Liver (tissue), 9 donors: ENCODE results near the gene GRIN3B. TPM values are rescaled to one million over a fixed set of nuclear protein-coding genes. Genes with fewer than 3 reads are reported as not detected.
A peak's percentile ranks its signal among the peaks of the same experiment; 100 is the strongest.

Experiments used
- DNase-seq: peaks from one replicate; pipeline ENCODE4 v3.0.0-alpha.2; 2017; ENCODE audit warnings: low spot score
- H3K27ac ChIP-seq, 2 donors: one replicate each; pipeline ENCODE4 v1.7.0; 2013; ENCODE audit warnings: inconsistent platforms in 2 of 2, low read length in 2 of 2, control low read depth in 1 of 2, low read depth in 1 of 2, mild to moderate bottlenecking in 1 of 2
- H3K27me3 ChIP-seq, 4 donors: one replicate each; pipeline versions ENCODE4 v1.6.1 to v1.7.0; 2013; ENCODE audit warnings: low read length in 3 of 4, inconsistent platforms in 1 of 4, mild to moderate bottlenecking in 1 of 4, moderate library complexity in 1 of 4; ENCODE audit not compliant: control insufficient read depth in 4 of 4, insufficient read depth in 4 of 4
- H3K36me3 ChIP-seq, 4 donors: one replicate each; pipeline versions ENCODE4 v1.6.1 to v1.7.0; 2013; ENCODE audit warnings: low read length in 3 of 4, mild to moderate bottlenecking in 3 of 4, low read depth in 1 of 4, moderate library complexity in 1 of 4; ENCODE audit not compliant: control insufficient read depth in 4 of 4, insufficient read depth in 3 of 4
- H3K4me1 ChIP-seq, 4 donors: one replicate each; pipeline versions ENCODE4 v1.6.1 to v1.7.0; 2013; ENCODE audit warnings: low read length in 3 of 4, mild to moderate bottlenecking in 3 of 4, moderate library complexity in 1 of 4; ENCODE audit not compliant: control insufficient read depth in 4 of 4, insufficient read depth in 4 of 4
- H3K4me3 ChIP-seq, 3 donors: one replicate each; pipeline versions ENCODE4 v1.6.1 to v1.7.0; 2013; ENCODE audit warnings: low read length in 3 of 3, control low read depth in 1 of 3, low read depth in 1 of 3, mild to moderate bottlenecking in 1 of 3
- H3K9ac ChIP-seq, 2 donors: one replicate each; pipeline ENCODE4 v1.7.0; 2013; ENCODE audit warnings: low read length in 2 of 2, mild to moderate bottlenecking in 2 of 2, moderate library complexity in 2 of 2, control low read depth in 1 of 2, low read depth in 1 of 2
- H3K9me3 ChIP-seq, 4 donors: one replicate each; pipeline versions ENCODE4 v1.6.1 to v1.7.0; 2013; ENCODE audit warnings: low read length in 3 of 4; ENCODE audit not compliant: control insufficient read depth in 4 of 4
- EGR1 ChIP-seq, 2 donors: IDR thresholded peaks; 2 replicates each; pipeline ENCODE4 v1.6.1; 2016 to 2018; ENCODE audit warnings: antibody characterized with exemption in 2 of 2, low read depth in 2 of 2
- FOXA1 ChIP-seq: IDR thresholded peaks from 2 replicates; pipeline ENCODE4 v1.6.1; 2016; ENCODE audit warnings: antibody characterized with exemption
- FOXA2 ChIP-seq: IDR thresholded peaks from 2 replicates; pipeline ENCODE4 v1.6.1; 2016; ENCODE audit warnings: antibody characterized with exemption
- GABPA ChIP-seq, 2 donors: IDR thresholded peaks in 1 of 2; conservative IDR thresholded peaks in 1 of 2; 2 replicates each; pipeline ENCODE4 v1.6.1; 2016; ENCODE audit warnings: antibody characterized with exemption in 2 of 2, mild to moderate bottlenecking in 1 of 2, moderate library complexity in 1 of 2
- HNF4A ChIP-seq, 2 donors: conservative IDR thresholded peaks; 2 replicates each; pipeline ENCODE4 v1.6.1; 2016; ENCODE audit warnings: antibody characterized with exemption in 2 of 2, mild to moderate bottlenecking in 2 of 2
- HNF4G ChIP-seq: IDR thresholded peaks from 2 replicates; pipeline ENCODE4 v1.6.1; 2016; ENCODE audit warnings: antibody characterized with exemption
- JUND ChIP-seq, 2 donors: IDR thresholded peaks; 2 replicates each; pipeline ENCODE4 v1.6.1; 2016; ENCODE audit warnings: antibody characterized with exemption in 2 of 2
- NR2F2 ChIP-seq: IDR thresholded peaks from 2 replicates; pipeline ENCODE4 v1.6.1; 2016; ENCODE audit warnings: antibody characterized with exemption
- RAD21 ChIP-seq, 2 donors: IDR thresholded peaks; 2 replicates each; pipeline ENCODE4 v1.6.1; 2016; ENCODE audit warnings: antibody characterized with exemption in 2 of 2, mild to moderate bottlenecking in 2 of 2
- RXRA ChIP-seq, 2 donors: IDR thresholded peaks; 2 replicates each; pipeline ENCODE4 v1.6.1; 2017 to 2018; ENCODE audit warnings: antibody characterized with exemption in 2 of 2, mild to moderate bottlenecking in 1 of 2
- TAF1 ChIP-seq: conservative IDR thresholded peaks from 2 replicates; pipeline ENCODE4 v1.6.1; 2016; ENCODE audit warnings: antibody characterized with exemption, mild to moderate bottlenecking
- YY1 ChIP-seq: IDR thresholded peaks from 2 replicates; pipeline ENCODE4 v1.6.1; 2016; ENCODE audit warnings: antibody characterized with exemption, mild to moderate bottlenecking
- ZBTB33 ChIP-seq: IDR thresholded peaks from 2 replicates; pipeline ENCODE4 v1.6.1; 2016; ENCODE audit warnings: antibody characterized with exemption
- WGBS: extraction: QIAGEN DNeasy Blood & Tissue Kit; methylation state at CpG from one replicate; pipeline ENCODE4 v1.1.7; 2013; 5-methylcytosine and 5-hydroxymethylcytosine counted together
- polyA plus RNA-seq, 2 donors: library from polyadenylated mRNA; stranded (reverse) in 1 of 2; unstranded in 1 of 2; fragments of 200-250 nt in 1 of 2; fragments of >200 nt in 1 of 2; fragmentation: Nextera tagmentation in 1 of 2; extraction: Ambion mirVana in 1 of 2; gene quantifications; one replicate each; pipeline versions ENCODE4 v1.2.1 to v1.2.3, GENCODE V29; 2013 to 2015
- total RNA-seq, 2 donors: library from RNA; depleted of rRNA; stranded (reverse); fragments of >200 nt; gene quantifications; one replicate each; pipeline ENCODE4 v1.2.3, GENCODE V29; 2014
- TF ChIP-seq, protein P1 (sequence below): fragments of 150-350 bp; IDR thresholded peaks from 2 replicates; pipeline ENCODE4 v1.5.1; 2017; ENCODE audit warnings: improper control_type of control experiment, low read depth, low read length; ENCODE audit not compliant: missing input control
- TF ChIP-seq, protein P2 (sequence below): IDR thresholded peaks from 2 replicates; pipeline ENCODE4 v1.6.1; 2016; ENCODE audit warnings: antibody characterized with exemption
- TF ChIP-seq, protein P3 (sequence below): IDR thresholded peaks from 2 replicates; pipeline ENCODE4 v1.6.1; 2016; ENCODE audit warnings: antibody characterized with exemption, mild to moderate bottlenecking
- donor health status: healthy.
- donor health status: healthy.
- donor health status: healthy.
- donor health status: healthy.
- donor health status: healthy.

Gene GRIN3B
- total and polyA plus RNA-seq, 4 donors = 0.05 TPM; not detected in 3

GRCh38 chr19:982567-983170, 17.6 kb upstream of the GRIN3B start:
- H3K4me3 ChIP-seq = peak overlapping the region in 1 of 3 donors; percentile 37
- no peaks in the 10 kb centered on the region for H3K27me3 ChIP-seq
- DNase-seq = peak; percentile 90
- H3K9ac ChIP-seq = no peak overlapping the region
- peaks cover 0 to 7% (median 2%) of the 10 kb centered on the region in 4 donors for H3K36me3 ChIP-seq
- TF ChIP-seq, protein P1, sequence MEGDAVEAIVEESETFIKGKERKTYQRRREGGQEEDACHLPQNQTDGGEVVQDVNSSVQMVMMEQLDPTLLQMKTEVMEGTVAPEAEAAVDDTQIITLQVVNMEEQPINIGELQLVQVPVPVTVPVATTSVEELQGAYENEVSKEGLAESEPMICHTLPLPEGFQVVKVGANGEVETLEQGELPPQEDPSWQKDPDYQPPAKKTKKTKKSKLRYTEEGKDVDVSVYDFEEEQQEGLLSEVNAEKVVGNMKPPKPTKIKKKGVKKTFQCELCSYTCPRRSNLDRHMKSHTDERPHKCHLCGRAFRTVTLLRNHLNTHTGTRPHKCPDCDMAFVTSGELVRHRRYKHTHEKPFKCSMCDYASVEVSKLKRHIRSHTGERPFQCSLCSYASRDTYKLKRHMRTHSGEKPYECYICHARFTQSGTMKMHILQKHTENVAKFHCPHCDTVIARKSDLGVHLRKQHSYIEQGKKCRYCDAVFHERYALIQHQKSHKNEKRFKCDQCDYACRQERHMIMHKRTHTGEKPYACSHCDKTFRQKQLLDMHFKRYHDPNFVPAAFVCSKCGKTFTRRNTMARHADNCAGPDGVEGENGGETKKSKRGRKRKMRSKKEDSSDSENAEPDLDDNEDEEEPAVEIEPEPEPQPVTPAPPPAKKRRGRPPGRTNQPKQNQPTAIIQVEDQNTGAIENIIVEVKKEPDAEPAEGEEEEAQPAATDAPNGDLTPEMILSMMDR = peak; percentile 87
- TF ChIP-seq RAD21 (IDR thresholded peaks at IDR 0.05) (peak; percentile 59 to 72), TAF1 (no peak)
- TF ChIP-seq, protein P2, sequence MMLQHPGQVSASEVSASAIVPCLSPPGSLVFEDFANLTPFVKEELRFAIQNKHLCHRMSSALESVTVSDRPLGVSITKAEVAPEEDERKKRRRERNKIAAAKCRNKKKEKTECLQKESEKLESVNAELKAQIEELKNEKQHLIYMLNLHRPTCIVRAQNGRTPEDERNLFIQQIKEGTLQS = no peak
- no peaks in the 10 kb centered on the region for H3K9me3 ChIP-seq
- WGBS = 1% methylated on average over 46 of the region's 46 CpGs
- H3K27ac ChIP-seq = peak overlapping the region in 1 of 2 donors; percentile 20
- peaks cover 11 to 39% (median 29%) of the 10 kb centered on the region in 4 donors for H3K4me1 ChIP-seq

DNA sequence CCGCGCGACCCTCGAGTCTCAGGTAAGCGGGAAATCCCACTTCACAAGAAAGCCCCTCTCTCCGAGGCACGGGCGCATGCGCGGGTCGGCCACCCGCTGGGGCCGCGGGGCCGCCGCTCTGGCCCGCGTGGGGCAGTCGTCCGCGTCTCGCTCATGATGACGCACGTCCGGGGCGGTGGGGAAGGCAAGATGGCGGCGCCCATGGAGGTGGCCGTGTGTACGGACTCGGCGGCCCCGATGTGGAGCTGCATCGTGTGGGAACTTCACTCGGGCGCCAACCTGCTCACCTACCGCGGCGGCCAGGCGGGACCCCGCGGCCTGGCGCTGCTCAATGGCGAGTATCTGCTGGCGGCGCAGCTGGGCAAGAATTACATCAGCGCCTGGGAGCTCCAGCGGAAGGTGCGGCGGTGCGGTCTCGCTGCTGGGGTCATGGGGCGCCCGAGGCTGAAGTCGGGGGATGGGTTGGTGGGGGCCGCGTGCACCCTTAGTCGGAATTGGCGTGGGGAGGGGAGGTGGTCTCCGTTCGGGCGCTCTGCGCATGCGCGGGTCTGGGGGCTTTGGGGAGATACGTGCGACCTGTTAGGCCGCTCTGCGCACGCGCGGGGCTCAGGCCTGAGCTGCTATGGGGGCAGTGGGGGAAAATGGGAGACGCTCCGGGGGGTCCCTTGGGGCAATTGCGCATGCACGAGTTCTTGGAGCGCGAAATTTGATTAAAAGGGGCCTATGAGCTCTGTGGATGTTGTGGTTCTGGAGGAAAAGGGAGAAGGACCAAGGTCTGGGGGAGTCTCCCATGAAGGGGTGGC, 15.9 kb upstream of the GRIN3B start, which contains the start of gene WDR18:
WDR18 (plus strand) TSS at position 181 of the 803 bp plus-strand sequence; CDS start at position 190, 9 bp downstream.
- Histone ChIP-seq H3K9me3 (no peaks in the 10 kb centered on the region), H3K4me1 (peaks cover 11 to 39% (median 29%) of the 10 kb centered on the region in 4 donors), H3K36me3 (peaks cover 0 to 11% (median 2%) of the 10 kb centered on the region in 4 donors), H3K9ac (peak within 1 kb of the TSS; percentile 55 to 56), H3K27me3 (no peaks in the 10 kb centered on the region), H3K4me3 (peak within 1 kb of the TSS; percentile 86 to 87 (median 86)), H3K27ac (peak within 1 kb of the TSS; percentile 66 to 78)
- TF ChIP-seq FOXA2 (no peak), HNF4G (no peak), FOXA1 (no peak), RXRA (IDR thresholded peaks at IDR 0.05) (no peak), GABPA (IDR thresholded peaks at IDR 0.05 in 1 of 2, conservative IDR thresholded peaks at IDR 0.05 in 1 of 2) (peak in 1 of 2 donors; percentile 88), ZBTB33 (no peak), TAF1 (no peak), HNF4A (conservative IDR thresholded peaks at IDR 0.05) (no peak), NR2F2 (no peak), EGR1 (IDR thresholded peaks at IDR 0.05; ENCODE audit: low read depth in 2 of 2) (no peak), JUND (IDR thresholded peaks at IDR 0.05) (no peak), YY1 (peak; percentile 99)
- TF ChIP-seq, protein P1 = peak; percentile 27
- TF ChIP-seq, protein P2 = no peak
- TF ChIP-seq, protein P3, sequence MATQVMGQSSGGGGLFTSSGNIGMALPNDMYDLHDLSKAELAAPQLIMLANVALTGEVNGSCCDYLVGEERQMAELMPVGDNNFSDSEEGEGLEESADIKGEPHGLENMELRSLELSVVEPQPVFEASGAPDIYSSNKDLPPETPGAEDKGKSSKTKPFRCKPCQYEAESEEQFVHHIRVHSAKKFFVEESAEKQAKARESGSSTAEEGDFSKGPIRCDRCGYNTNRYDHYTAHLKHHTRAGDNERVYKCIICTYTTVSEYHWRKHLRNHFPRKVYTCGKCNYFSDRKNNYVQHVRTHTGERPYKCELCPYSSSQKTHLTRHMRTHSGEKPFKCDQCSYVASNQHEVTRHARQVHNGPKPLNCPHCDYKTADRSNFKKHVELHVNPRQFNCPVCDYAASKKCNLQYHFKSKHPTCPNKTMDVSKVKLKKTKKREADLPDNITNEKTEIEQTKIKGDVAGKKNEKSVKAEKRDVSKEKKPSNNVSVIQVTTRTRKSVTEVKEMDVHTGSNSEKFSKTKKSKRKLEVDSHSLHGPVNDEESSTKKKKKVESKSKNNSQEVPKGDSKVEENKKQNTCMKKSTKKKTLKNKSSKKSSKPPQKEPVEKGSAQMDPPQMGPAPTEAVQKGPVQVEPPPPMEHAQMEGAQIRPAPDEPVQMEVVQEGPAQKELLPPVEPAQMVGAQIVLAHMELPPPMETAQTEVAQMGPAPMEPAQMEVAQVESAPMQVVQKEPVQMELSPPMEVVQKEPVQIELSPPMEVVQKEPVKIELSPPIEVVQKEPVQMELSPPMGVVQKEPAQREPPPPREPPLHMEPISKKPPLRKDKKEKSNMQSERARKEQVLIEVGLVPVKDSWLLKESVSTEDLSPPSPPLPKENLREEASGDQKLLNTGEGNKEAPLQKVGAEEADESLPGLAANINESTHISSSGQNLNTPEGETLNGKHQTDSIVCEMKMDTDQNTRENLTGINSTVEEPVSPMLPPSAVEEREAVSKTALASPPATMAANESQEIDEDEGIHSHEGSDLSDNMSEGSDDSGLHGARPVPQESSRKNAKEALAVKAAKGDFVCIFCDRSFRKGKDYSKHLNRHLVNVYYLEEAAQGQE = no peak
- WGBS = 1% methylated on average over 78 of the region's 78 CpGs
- DNase-seq = peak; percentile 90
